Thymus (tissue), 11 donors: ENCODE measurements around the gene SLC35C1. TPM values are rescaled to one million over a fixed set of nuclear protein-coding genes. Genes with fewer than 3 reads are reported as not detected.

Source experiments
- DNase-seq, 9 donors: peaks; one replicate each; pipeline ENCODE4 v3.0.0-alpha.2; 2013; ENCODE audit warnings: low spot score in 9 of 9, low read depth in 6 of 9, missing footprints in 1 of 9
- H3K27ac ChIP-seq, 2 donors: one replicate each; pipeline ENCODE4 v1.5.1; 2013; ENCODE audit warnings: control low read depth in 1 of 2, low read depth in 1 of 2, low read length in 1 of 2, mild to moderate bottlenecking in 1 of 2, moderate library complexity in 1 of 2
- H3K27me3 ChIP-seq, 2 donors: one replicate each; pipeline ENCODE4 v1.5.1; 2013; ENCODE audit warnings: low read length in 1 of 2; ENCODE audit not compliant: control insufficient read depth in 2 of 2, insufficient read depth in 1 of 2
- H3K36me3 ChIP-seq, 2 donors: one replicate each; pipeline ENCODE4 v1.5.1; 2013; ENCODE audit warnings: low read length in 1 of 2, mild to moderate bottlenecking in 1 of 2, moderate library complexity in 1 of 2; ENCODE audit not compliant: control insufficient read depth in 2 of 2, insufficient read depth in 2 of 2
- H3K4me1 ChIP-seq, 2 donors: one replicate each; pipeline ENCODE4 v1.5.1; 2013; ENCODE audit warnings: low read length in 2 of 2; ENCODE audit not compliant: control insufficient read depth in 2 of 2, insufficient read depth in 2 of 2
- H3K4me3 ChIP-seq, 2 donors: one replicate each; pipeline ENCODE4 v1.5.1; 2013; ENCODE audit warnings: low read length in 2 of 2, control low read depth in 1 of 2, mild to moderate bottlenecking in 1 of 2
- H3K9me3 ChIP-seq, 2 donors: one replicate each; pipeline ENCODE4 v1.5.1; 2013; ENCODE audit warnings: low read length in 1 of 2, mild to moderate bottlenecking in 1 of 2; ENCODE audit not compliant: control insufficient read depth in 2 of 2, insufficient read depth in 1 of 2
- WGBS: extraction: QIAGEN DNeasy Blood & Tissue Kit; methylation state at CpG from one replicate; pipeline ENCODE4 v1.1.7; 2013; 5-methylcytosine and 5-hydroxymethylcytosine counted together
- polyA plus RNA-seq: library from polyadenylated mRNA; stranded (reverse); fragments of 200-250 nt; gene quantifications from one replicate; pipeline ENCODE4 v1.2.3, GENCODE V29; 2013
- total RNA-seq: library from RNA; stranded (reverse); fragments of 120-200 nt; gene quantifications from one replicate; pipeline ENCODE4 v1.2.4, GENCODE V29; 2013
- donor health status: healthy.

SLC35C1 gene
- total and polyA plus RNA-seq, 2 donors, result 0.99 to 7.3 TPM

- no peaks in the 10 kb centered on the region for H3K36me3 ChIP-seq
- DNase-seq, result no peak
These were observed 40.1 kb downstream of the SLC35C1 start for GRCh38 chr11:45844822-45845578.

DNA sequence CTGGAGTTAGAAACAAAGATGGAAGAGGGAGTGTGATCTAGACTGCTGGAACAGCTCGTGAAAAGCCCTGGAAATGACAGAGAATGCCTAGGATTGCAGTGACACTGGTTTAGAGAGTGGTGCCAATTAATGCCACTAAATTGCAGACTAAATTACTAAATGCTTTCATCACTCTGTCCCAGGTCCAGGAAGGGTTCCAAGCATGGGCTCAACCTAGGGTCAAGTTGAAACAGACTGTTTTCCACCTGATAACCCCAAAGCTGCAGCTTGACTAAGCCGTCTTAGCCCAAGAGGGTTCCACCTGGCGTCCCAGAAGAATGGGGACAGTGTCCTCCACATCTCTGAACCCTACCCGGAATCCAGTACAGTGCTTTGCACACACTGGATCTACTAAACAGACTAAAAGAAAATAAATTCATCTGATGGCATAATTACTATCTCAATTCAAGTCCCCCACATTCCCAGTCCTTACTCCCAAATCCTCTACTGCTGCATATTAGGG lies 41.3 kb downstream of the SLC35C1 start:
- Histone ChIP-seq H3K4me3 (no peak overlapping the region), H3K27ac (no peak overlapping the region), H3K4me1 (peaks cover 14 to 15% of the 10 kb centered on the region in 2 donors), H3K27me3 (peaks cover 2 to 13% of the 10 kb centered on the region in 2 donors), H3K9me3 (no peaks in the 10 kb centered on the region), H3K36me3 (no peaks in the 10 kb centered on the region)
- DNase-seq, result no peak
- 82% methylated on average over 4 of the region's 4 CpGs for WGBS

More at GRCh38 chr11:45844822-45845578, 40.1 kb downstream of the SLC35C1 start:
- H3K9me3 ChIP-seq, result no peaks in the 10 kb centered on the region
- no peak overlapping the region for H3K27ac ChIP-seq
- WGBS, result 88% methylated on average over 3 of the region's 3 CpGs
- peaks cover 2 to 13% of the 10 kb centered on the region in 2 donors for H3K27me3 ChIP-seq
- no peak overlapping the region for H3K4me3 ChIP-seq
- peaks cover 14 to 15% of the 10 kb centered on the region in 2 donors for H3K4me1 ChIP-seq

DNA sequence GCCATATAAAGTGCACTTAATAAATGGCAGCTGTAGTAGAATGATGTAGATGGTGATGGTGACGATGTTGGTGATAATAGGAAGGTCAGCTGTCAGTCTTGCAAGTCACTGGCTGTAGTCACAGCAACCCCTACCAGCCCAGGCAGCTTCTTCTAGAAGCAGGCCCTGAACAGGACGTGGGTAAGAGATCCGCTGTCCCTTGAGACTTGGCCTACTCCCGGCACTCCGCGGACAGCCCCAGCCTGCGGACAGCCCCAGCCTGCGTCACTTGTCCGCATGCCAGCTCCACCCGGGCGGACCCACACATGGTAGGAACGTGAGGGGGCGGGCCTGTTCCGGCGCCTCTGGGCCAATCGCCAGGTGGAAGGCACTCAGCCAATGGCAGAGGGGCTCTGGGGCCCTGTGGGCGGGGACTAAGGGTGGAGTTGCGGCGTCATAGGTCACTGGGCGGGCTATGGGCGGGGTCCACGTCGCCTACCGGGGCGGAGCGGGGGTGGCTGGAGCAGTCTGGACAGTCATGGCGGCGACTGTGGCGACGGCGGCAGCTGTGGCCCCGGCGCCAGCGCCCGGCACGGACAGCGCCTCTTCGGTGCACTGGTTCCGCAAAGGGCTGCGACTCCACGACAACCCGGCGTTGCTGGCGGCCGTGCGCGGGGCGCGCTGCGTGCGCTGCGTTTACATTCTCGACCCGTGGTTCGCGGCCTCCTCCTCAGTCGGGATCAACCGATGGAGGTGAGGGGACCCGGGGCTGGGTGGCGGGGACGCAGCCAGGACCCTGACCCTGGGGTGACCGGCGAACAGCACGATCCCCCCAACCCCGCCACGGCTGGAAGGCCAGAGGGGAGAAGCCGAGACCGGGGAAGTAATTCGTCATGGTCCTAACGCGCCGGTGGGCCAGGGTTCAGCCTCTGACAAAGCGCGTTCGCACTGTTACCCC lies 42.3 kb downstream of the SLC35C1 start, which contains the start of gene CRY2:
Gene CRY2, plus strand, starts transcription at position 502 of the 937 bp plus-strand sequence. Its CDS starts 16 bp downstream, at position 518.
- peak; percentile 86 to 97 (median 93) for DNase-seq
- peaks cover 14 to 15% of the 10 kb centered on the region in 2 donors for H3K4me1 ChIP-seq
- H3K9me3 ChIP-seq, result no peaks in the 10 kb centered on the region
- under 1% methylated on average over 75 of the region's 75 CpGs for WGBS
- peaks cover 2 to 13% of the 10 kb centered on the region in 2 donors for H3K27me3 ChIP-seq
- peak within 1 kb of the TSS; percentile 77 to 82 for H3K4me3 ChIP-seq
- H3K27ac ChIP-seq, result peak within 1 kb of the TSS; percentile 73 to 75
- no peaks in the 10 kb centered on the region for H3K36me3 ChIP-seq

GRCh38 chr11:45847911-45848316 lies 43.0 kb downstream of the SLC35C1 start:
- Histone ChIP-seq H3K36me3 (no peaks in the 10 kb centered on the region), H3K4me1 (peaks cover 14 to 15% of the 10 kb centered on the region in 2 donors), H3K9me3 (no peaks in the 10 kb centered on the region), H3K27me3 (peaks cover 2 to 12% of the 10 kb centered on the region in 2 donors), H3K4me3 (peak overlapping the region; percentile 77 to 82), H3K27ac (peak overlapping the region; percentile 73 to 75)
- 2% methylated on average over 16 of the region's 16 CpGs for WGBS
- DNase-seq, result peak in 7 of 9 donors; percentile 20 to 71 (median 39)

- H3K27ac ChIP-seq, result no peak overlapping the region
- DNase-seq, result no peak
- no peaks in the 10 kb centered on the region for H3K9me3 ChIP-seq
- no peak overlapping the region for H3K4me3 ChIP-seq
- WGBS, result 91% methylated on average over 8 of the region's 8 CpGs
- H3K4me1 ChIP-seq, result peaks cover 14 to 15% of the 10 kb centered on the region in 2 donors
- peaks cover 2 to 10% of the 10 kb centered on the region in 2 donors for H3K27me3 ChIP-seq
- no peaks in the 10 kb centered on the region for H3K36me3 ChIP-seq
These were observed 43.7 kb downstream of the SLC35C1 start for GRCh38 chr11:45848654-45849081.

DNA sequence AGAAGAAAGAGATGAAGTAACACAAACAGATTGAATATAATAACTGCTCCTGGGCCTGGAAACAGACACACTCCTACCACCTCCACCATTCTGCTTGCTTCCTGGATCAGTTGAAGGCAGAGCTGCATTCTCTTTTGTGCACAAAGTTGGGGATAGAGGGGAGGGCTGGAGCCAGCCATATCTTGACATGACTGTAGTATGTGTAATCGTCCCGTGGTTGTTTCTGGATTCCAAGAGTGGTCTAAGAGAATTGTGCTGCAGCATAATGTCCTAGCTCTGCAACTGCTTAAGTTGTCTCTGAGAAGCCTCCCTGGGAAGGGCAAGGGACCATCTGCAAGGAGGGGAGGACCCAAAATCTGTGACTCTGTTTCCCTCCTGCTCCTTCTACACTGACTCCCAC lies 45.5 kb downstream of the SLC35C1 start:
- H3K27me3 ChIP-seq, result peaks cover 2 to 8% of the 10 kb centered on the region in 2 donors
- H3K4me1 ChIP-seq, result peaks cover 14 to 15% of the 10 kb centered on the region in 2 donors
- no peak overlapping the region for H3K4me3 ChIP-seq
- no peaks in the 10 kb centered on the region for H3K9me3 ChIP-seq
- WGBS, result 98% methylated on average over 2 of the region's 2 CpGs
- DNase-seq, result no peak
- no peak overlapping the region for H3K27ac ChIP-seq
- H3K36me3 ChIP-seq, result peaks cover 0 to 3% of the 10 kb centered on the region in 2 donors

DNA sequence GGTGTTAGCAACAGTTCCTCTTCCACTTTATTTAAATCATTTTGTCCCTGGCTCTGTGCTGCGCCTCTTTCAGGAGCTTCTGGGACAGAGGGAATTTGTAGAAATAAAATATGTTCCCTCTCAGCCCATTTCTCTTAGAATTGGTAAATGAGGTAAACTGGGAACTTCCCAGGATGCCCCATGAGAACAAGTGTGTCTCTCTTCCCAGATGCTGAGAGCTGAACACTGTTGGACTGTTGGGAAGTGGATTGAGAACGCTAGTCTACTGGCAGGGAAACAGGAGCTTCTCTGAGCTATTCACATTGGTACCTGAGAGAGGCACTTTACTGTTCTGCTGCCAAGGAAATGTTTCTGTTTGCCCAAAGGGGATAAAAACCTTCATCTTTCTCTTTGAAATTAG lies 46.3 kb downstream of the SLC35C1 start:
- Histone ChIP-seq H3K27me3 (peaks cover under 1 to 4% of the 10 kb centered on the region in 2 donors), H3K27ac (no peak overlapping the region), H3K4me3 (no peak overlapping the region), H3K4me1 (peaks cover 14 to 15% of the 10 kb centered on the region in 2 donors), H3K9me3 (no peaks in the 10 kb centered on the region), H3K36me3 (peaks cover 6 to 7% of the 10 kb centered on the region in 2 donors)
- WGBS, result 96% methylated on average over 2 of the region's 2 CpGs
- no peak for DNase-seq

GRCh38 chr11:45852018-45852711 lies 47.2 kb downstream of the SLC35C1 start:
- Histone ChIP-seq H3K4me1 (peaks cover 10 to 11% of the 10 kb centered on the region in 2 donors), H3K4me3 (no peak overlapping the region), H3K27ac (no peak overlapping the region), H3K36me3 (peaks cover 12 to 13% of the 10 kb centered on the region in 2 donors), H3K27me3 (no peaks in the 10 kb centered on the region), H3K9me3 (no peaks in the 10 kb centered on the region)
- no peak for DNase-seq
- 96% methylated on average over 4 of the region's 4 CpGs for WGBS
